HL-60 (cell line): ENCODE measurements around the gene AMT.

Experiments
- DNase-seq, 2 experiments: peaks; one replicate each; pipeline ENCODE4 v3.0.0-alpha.2; 2010 to 2020; ENCODE audit warnings: low read depth in 1 of 2, low spot score in 1 of 2
- H3K27ac ChIP-seq: fragments of 250-450 bp; sonication (Bioruptor Pico); replicated peaks from 2 replicates; pipeline ENCODE4 v1.5.1; 2020; ENCODE audit warnings: mild to moderate bottlenecking, moderate library complexity
- H3K27me3 ChIP-seq: fragments of 250-450 bp; sonication (Bioruptor Pico); 2 replicates; pipeline ENCODE4 v1.5.1; 2021; ENCODE audit warnings: mild to moderate bottlenecking, moderate library complexity; ENCODE audit not compliant: insufficient read depth, poor library complexity, severe bottlenecking
- H3K4me3 ChIP-seq: replicated peaks from 2 replicates; pipeline ENCODE4 v1.5.1; 2011; ENCODE audit warnings: mild to moderate bottlenecking, control low read depth, low read length; ENCODE audit not compliant: insufficient read depth
- GABPA ChIP-seq: IDR thresholded peaks from 2 replicates; pipeline ENCODE4 v1.6.1; 2012; ENCODE audit warnings: low read depth
- POLR2AphosphoS5 ChIP-seq: IDR thresholded peaks from 2 replicates; pipeline ENCODE4 v1.6.1; 2012; ENCODE audit warnings: low read depth
- SPI1 ChIP-seq: IDR thresholded peaks from 2 replicates; pipeline ENCODE4 v1.6.1; 2012; ENCODE audit warnings: low read depth, mild to moderate bottlenecking, borderline replicate concordance
- TF ChIP-seq, protein P1 (sequence below): IDR thresholded peaks from one replicate; pipeline ENCODE4 v1.5.1; 2011; ENCODE audit warnings: low read length, control low read depth, inconsistent platforms; ENCODE audit not compliant: insufficient read depth
- TF ChIP-seq, protein P2 (sequence below): IDR thresholded peaks from 2 replicates; pipeline ENCODE4 v1.6.1; 2012; ENCODE audit warnings: low read depth; ENCODE audit not compliant: insufficient replicate concordance

Gene AMT

DNA sequence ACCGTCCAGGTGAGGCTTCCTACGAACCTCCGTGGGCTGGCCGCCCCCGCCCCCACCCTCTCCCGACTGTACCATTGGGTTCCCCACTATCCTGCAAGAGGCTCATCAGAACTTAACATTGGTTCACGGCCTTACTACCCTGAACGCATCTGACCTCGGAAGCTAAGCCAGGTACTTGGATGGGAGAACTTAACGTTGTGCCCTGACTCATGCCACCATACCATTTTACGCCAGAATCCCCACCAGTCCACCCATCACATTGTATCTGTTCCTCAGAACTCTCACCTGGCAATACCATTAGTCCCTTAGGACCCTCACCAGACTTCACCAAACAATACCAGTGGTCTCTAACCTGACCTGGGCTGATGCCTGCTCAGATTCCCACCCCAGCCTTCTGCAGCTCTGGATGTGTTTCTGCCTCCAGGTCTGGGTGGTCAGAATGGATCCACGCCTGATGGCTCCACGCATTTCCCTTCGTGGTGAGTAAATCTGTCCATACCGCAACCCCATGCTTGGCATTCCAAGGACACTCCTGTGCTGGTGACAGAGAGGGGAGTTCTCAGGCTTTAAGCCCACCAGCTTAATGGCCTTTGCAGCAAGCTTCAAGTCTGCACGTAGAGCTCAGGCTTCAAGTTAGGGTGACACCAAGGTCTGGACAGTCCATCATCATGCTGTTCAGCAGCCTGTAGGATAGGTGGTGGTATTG lies 9.5 kb downstream of the AMT start:
- TF ChIP-seq, protein P1, sequence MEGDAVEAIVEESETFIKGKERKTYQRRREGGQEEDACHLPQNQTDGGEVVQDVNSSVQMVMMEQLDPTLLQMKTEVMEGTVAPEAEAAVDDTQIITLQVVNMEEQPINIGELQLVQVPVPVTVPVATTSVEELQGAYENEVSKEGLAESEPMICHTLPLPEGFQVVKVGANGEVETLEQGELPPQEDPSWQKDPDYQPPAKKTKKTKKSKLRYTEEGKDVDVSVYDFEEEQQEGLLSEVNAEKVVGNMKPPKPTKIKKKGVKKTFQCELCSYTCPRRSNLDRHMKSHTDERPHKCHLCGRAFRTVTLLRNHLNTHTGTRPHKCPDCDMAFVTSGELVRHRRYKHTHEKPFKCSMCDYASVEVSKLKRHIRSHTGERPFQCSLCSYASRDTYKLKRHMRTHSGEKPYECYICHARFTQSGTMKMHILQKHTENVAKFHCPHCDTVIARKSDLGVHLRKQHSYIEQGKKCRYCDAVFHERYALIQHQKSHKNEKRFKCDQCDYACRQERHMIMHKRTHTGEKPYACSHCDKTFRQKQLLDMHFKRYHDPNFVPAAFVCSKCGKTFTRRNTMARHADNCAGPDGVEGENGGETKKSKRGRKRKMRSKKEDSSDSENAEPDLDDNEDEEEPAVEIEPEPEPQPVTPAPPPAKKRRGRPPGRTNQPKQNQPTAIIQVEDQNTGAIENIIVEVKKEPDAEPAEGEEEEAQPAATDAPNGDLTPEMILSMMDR: no peak
- no peak for TF ChIP-seq SPI1
- TF ChIP-seq POLR2AphosphoS5: no peak
- no peak for TF ChIP-seq GABPA
- TF ChIP-seq, protein P2, sequence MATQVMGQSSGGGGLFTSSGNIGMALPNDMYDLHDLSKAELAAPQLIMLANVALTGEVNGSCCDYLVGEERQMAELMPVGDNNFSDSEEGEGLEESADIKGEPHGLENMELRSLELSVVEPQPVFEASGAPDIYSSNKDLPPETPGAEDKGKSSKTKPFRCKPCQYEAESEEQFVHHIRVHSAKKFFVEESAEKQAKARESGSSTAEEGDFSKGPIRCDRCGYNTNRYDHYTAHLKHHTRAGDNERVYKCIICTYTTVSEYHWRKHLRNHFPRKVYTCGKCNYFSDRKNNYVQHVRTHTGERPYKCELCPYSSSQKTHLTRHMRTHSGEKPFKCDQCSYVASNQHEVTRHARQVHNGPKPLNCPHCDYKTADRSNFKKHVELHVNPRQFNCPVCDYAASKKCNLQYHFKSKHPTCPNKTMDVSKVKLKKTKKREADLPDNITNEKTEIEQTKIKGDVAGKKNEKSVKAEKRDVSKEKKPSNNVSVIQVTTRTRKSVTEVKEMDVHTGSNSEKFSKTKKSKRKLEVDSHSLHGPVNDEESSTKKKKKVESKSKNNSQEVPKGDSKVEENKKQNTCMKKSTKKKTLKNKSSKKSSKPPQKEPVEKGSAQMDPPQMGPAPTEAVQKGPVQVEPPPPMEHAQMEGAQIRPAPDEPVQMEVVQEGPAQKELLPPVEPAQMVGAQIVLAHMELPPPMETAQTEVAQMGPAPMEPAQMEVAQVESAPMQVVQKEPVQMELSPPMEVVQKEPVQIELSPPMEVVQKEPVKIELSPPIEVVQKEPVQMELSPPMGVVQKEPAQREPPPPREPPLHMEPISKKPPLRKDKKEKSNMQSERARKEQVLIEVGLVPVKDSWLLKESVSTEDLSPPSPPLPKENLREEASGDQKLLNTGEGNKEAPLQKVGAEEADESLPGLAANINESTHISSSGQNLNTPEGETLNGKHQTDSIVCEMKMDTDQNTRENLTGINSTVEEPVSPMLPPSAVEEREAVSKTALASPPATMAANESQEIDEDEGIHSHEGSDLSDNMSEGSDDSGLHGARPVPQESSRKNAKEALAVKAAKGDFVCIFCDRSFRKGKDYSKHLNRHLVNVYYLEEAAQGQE: no peak
- Histone ChIP-seq H3K27me3 (no peaks in the 10 kb centered on the region), H3K27ac (peak overlapping the region; percentile 89), H3K4me3 (peak overlapping the region; percentile 84)
- no peak for DNase-seq

DNA sequence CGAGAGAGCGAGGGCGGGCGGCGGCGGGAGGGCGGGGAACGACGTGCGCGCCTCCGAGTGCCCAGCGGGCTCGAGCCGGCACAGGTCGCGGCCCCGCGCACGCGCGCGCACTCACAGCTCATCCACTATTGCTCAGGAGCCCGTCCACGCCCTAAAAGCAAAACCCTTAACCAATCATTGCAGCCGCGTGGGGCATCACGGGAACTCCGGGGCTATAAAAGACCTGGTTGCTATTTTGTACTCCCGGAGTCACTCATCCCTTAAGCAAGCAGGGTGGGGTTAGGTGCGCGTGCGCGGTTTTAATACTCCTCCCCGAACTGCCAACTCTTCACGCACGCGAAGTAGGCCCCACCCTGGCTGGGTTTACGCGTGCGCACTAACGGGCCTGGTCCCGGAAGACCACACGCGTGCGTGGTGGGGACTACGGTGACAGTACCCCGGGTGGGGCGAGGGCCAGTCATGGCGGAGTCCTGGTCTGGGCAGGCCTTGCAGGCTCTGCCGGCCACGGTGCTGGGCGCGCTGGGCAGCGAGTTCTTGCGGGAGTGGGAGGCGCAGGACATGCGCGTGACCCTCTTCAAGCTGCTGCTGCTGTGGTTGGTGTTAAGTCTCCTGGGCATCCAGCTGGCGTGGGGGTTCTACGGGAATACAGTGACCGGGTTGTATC lies 10.2 kb downstream of the AMT start, which contains the start of the genes RHOA and TCTA:
Gene RHOA, minus strand, starts transcription at position 9 of the 664 bp plus-strand sequence. CDS start 36,387 bp downstream, outside the sequence.
Gene TCTA, plus strand, starts transcription at position 456 of the 664 bp plus-strand sequence. Its CDS starts 4 bp downstream, at position 460.
- peak; percentile 99 to 100 for DNase-seq
- TF ChIP-seq SPI1 (no peak), POLR2AphosphoS5 (peak; percentile 98)
- TF ChIP-seq, protein P2: peak; percentile 53

DNA sequence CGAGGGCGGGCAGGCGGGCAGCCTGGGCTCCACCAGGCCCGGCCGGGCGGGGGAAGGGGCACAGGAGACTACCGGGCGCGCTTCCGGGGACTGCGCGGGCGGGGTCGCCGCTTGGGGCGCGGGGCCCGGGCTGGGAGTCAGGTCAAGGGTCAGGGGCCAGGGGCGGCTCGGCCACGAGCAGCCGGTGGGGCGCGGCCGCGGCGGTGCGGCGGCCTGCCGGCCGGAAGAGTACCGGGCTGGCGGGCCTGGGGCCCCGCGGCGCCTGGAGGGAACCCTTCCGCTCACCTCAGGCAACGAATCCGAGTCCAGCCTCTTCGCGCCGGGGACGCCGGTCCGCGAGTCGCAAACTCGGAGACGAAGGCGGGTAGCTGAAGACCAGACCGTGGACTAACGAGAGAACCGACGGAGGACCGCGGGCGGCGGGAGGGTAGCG lies 10.7 kb downstream of the AMT start:
- peak overlapping the region; percentile 74 for H3K4me3 ChIP-seq
- TF ChIP-seq SPI1 (no peak), POLR2AphosphoS5 (no peak), GABPA (no peak)
- TF ChIP-seq, protein P2: no peak
- TF ChIP-seq, protein P1: no peak
- DNase-seq: peak; percentile 52 to 53
- no peaks in the 10 kb centered on the region for H3K27me3 ChIP-seq
- peak overlapping the region; percentile 86 for H3K27ac ChIP-seq

More for the DNA sequence above, 10.2 kb downstream of the AMT start, which contains the start of the genes RHOA and TCTA:
- Histone ChIP-seq H3K4me3 (peak within 1 kb of the TSS; percentile 84), H3K27me3 (no peaks in the 10 kb centered on the region), H3K27ac (peak within 1 kb of the TSS; percentile 89)
